HepG2 (cell line): ENCODE measurements around the gene CYP26B1. TPM values are rescaled to one million over a fixed set of nuclear protein-coding genes. Genes with fewer than 3 reads are reported as not detected.
A peak's percentile ranks its signal among the peaks of the same experiment; 100 is the strongest.

Source experiments
- AGO1 ChIP-seq: fragments of 200-400 bp; formaldehyde crosslinking; IDR thresholded peaks from 2 replicates; pipeline ENCODE4 v1.6.1; 2017; ENCODE audit warnings: mild to moderate bottlenecking, low read depth, low read length, moderate library complexity; ENCODE audit not compliant: poor library complexity, severe bottlenecking
- BORCS8-MEF2B ChIP-seq: sonication (generic); formaldehyde crosslinking; IDR thresholded peaks from 2 replicates; pipeline ENCODE4 v1.8.0; 2022; ENCODE audit warnings: mild to moderate bottlenecking, missing genetic modification reagents
- CBX2 ChIP-seq, 2 experiments: fragments of 200-600 bp in 1 of 2; sonication (generic); formaldehyde crosslinking in 1 of 2; IDR thresholded peaks; 2 replicates each; pipeline versions ENCODE4 v1.7.0 to v1.8.1; 2018 to 2022; ENCODE audit warnings: low read depth in 2 of 2, low read length in 1 of 2, mild to moderate bottlenecking in 1 of 2, missing genetic modification reagents in 1 of 2
- ELF1 ChIP-seq: sonication (generic); formaldehyde crosslinking; IDR thresholded peaks from 2 replicates; pipeline ENCODE4 v1.4.0; 2020; ENCODE audit warnings: missing genetic modification reagents
- FOSL2 ChIP-seq: sonication (generic); formaldehyde crosslinking; IDR thresholded peaks from 2 replicates; pipeline ENCODE4 v1.4.0; 2020; ENCODE audit warnings: missing genetic modification reagents
- GABPB1 ChIP-seq: IDR thresholded peaks from 2 replicates; pipeline ENCODE4 v1.6.1; 2016; ENCODE audit warnings: mild to moderate bottlenecking, missing genetic modification reagents, moderate library complexity, missing compliant biosample characterization
- KLF16 ChIP-seq, 2 experiments: sonication (generic) in 1 of 2; formaldehyde crosslinking in 1 of 2; IDR thresholded peaks; 2 replicates each; pipeline versions ENCODE4 v1.6.1 to v1.8.0; 2016 to 2023; ENCODE audit warnings: missing genetic modification reagents in 2 of 2, missing compliant biosample characterization in 1 of 2
- KMT2B ChIP-seq: IDR thresholded peaks from 2 replicates; pipeline ENCODE4 v1.6.1; 2016; ENCODE audit warnings: missing genetic modification reagents, missing compliant biosample characterization
- MAZ ChIP-seq, 2 experiments: sonication (generic) in 1 of 2; formaldehyde crosslinking in 1 of 2; IDR thresholded peaks; 2 replicates each; pipeline versions ENCODE4 v1.5.0 to v1.6.1; 2012 to 2020; ENCODE audit warnings: low read depth in 2 of 2, mild to moderate bottlenecking in 2 of 2, borderline replicate concordance in 1 of 2, improper control_type of control experiment in 1 of 2, low read length in 1 of 2, missing genetic modification reagents in 1 of 2, moderate library complexity in 1 of 2
- NRL ChIP-seq: sonication (generic); formaldehyde crosslinking; IDR thresholded peaks from 2 replicates; pipeline ENCODE4 v1.5.0; 2020; ENCODE audit warnings: missing genetic modification reagents, mild to moderate bottlenecking, moderate library complexity, borderline replicate concordance
- RBM39 ChIP-seq: fragments of 200-400 bp; formaldehyde crosslinking; IDR thresholded peaks from one replicate; pipeline ENCODE4 v1.6.1; 2018; ENCODE audit warnings: antibody characterized with exemption, mild to moderate bottlenecking, low read depth, low read length; ENCODE audit not compliant: poor library complexity, severe bottlenecking
- ZNF274 ChIP-seq: sonication (generic); formaldehyde crosslinking; IDR thresholded peaks from 2 replicates; pipeline ENCODE4 v1.5.1; 2020; ENCODE audit warnings: mild to moderate bottlenecking, missing genetic modification reagents
- ZNF556 ChIP-seq: sonication (generic); formaldehyde crosslinking; IDR thresholded peaks from 2 replicates; pipeline ENCODE4 v1.4.0; 2020; ENCODE audit warnings: mild to moderate bottlenecking, missing genetic modification reagents, borderline replicate concordance
- ZNF605 ChIP-seq: sonication (generic); formaldehyde crosslinking; IDR thresholded peaks from 2 replicates; pipeline ENCODE4 v1.8.0; 2022; ENCODE audit warnings: mild to moderate bottlenecking, missing genetic modification reagents
- ZNF761 ChIP-seq: sonication (generic); formaldehyde crosslinking; conservative IDR thresholded peaks from 2 replicates; pipeline ENCODE4 v1.4.0; 2020; ENCODE audit warnings: mild to moderate bottlenecking, missing genetic modification reagents
- ZNF850 ChIP-seq: sonication (generic); formaldehyde crosslinking; conservative IDR thresholded peaks from 2 replicates; pipeline ENCODE4 v1.9.0; 2021; ENCODE audit warnings: mild to moderate bottlenecking, missing genetic modification reagents
- ZSCAN12 ChIP-seq: sonication (generic); formaldehyde crosslinking; IDR thresholded peaks from 2 replicates; pipeline ENCODE4 v1.9.0; 2021; ENCODE audit warnings: mild to moderate bottlenecking, missing genetic modification reagents
- polyA plus RNA-seq, 8 experiments: library from polyadenylated mRNA; depleted of rRNA in 3 of 8; stranded (reverse) in 7 of 8; unstranded in 1 of 8; fragments of >200 nt; fragmentation: Illumina TruSeq in 4 of 8; extraction: Trizol in 4 of 8; gene quantifications; 2 replicates each; pipeline versions ENCODE4 v1.2.1 to v1.2.3, GENCODE V29; 2011 to 2016; ENCODE audit warnings: low read depth in 4 of 8, missing spikeins in 1 of 8, mixed read lengths in 1 of 8; ENCODE audit not compliant: insufficient read depth in 1 of 8
- total RNA-seq, 5 experiments: library from RNA; depleted of rRNA; stranded (reverse); fragments of >200 nt; fragmentation: Illumina TruSeq; extraction: Trizol; gene quantifications; 2 replicates each; pipeline ENCODE4 v1.2.3, GENCODE V29; 2016; ENCODE audit warnings: low read depth in 1 of 5
- TF ChIP-seq, protein P1 (sequence below): sonication (generic); formaldehyde crosslinking; IDR thresholded peaks from 2 replicates; pipeline ENCODE4 v1.8.0; 2022; ENCODE audit warnings: missing genetic modification reagents, mild to moderate bottlenecking, inconsistent platforms, borderline replicate concordance
- TF ChIP-seq, protein P2 (sequence below): sonication (generic); formaldehyde crosslinking; IDR thresholded peaks from 2 replicates; pipeline ENCODE4 v1.5.1; 2020; ENCODE audit warnings: mild to moderate bottlenecking, missing genetic modification reagents, moderate library complexity
- TF ChIP-seq, protein P3 (sequence below): sonication (generic); formaldehyde crosslinking; IDR thresholded peaks from 2 replicates; pipeline ENCODE4 v1.9.0; 2022; ENCODE audit warnings: low read depth, missing genetic modification reagents
- TF ChIP-seq, protein P4 (sequence below): IDR thresholded peaks from 2 replicates; pipeline ENCODE4 v1.6.1; 2016

CYP26B1 gene
- total and polyA plus RNA-seq, 2 of the 13 experiments (the other 11 are each of a cell fraction or from before 2014, with no cell fraction given) = 0.05 to 0.07 TPM

DNA sequence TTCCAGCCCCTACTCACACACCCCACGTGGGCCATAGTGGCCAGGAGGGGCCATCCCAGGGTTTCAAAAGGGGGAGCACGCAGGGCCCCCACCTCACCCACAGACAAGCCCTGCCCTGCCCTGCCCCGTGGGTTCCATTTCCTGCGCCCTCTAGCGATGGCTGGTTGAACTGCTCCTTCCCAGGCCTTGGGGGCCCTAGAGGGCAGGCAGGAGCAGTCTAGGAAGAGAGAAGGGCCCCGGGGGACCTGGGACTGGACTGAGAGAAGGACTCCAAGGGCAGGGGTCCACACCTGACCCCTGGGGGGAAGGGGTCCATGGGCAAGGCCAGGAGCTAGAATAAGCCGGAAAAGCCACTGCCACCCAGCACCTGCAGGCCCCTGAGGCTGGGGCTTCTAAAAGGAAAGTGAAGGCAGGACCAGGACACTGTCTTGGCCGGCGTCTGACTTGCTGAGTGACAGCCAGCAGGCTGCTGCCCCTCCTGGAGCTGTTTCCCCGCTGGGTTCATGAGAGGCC is 10.1 kb downstream of the CYP26B1 start (continued):
- TF ChIP-seq BORCS8-MEF2B (CRISPR knock-in tag) = 0 out of 2 replicates have a peak, but pooled peaks have one; percentile 20
- no peak for TF ChIP-seq ZSCAN12
- no peak for TF ChIP-seq AGO1
- TF ChIP-seq GABPB1 (CRISPR knock-in tag) = no peak
- TF ChIP-seq, protein P1, sequence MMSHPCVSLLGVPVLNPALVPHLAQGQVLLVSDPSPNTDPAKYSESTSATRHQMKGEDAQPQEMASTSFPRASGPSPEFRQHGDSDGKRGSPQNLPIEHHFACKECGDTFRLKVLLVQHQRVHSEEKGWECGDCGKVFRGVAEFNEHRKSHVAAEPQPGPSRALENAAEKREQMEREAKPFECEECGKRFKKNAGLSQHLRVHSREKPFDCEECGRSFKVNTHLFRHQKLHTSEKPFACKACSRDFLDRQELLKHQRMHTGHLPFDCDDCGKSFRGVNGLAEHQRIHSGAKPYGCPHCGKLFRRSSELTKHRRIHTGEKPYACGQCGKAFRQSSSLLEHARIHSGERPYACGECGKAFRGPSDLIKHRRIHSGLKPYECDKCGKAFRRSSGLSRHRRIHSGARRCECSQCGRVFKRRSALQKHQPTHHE (CRISPR knock-in tag) = no peak
- no peak for TF ChIP-seq CBX2 (IDR thresholded peaks at IDR 0.05; ENCODE audit: low read depth, low read length)
- TF ChIP-seq CBX2 (CRISPR knock-in tag; IDR thresholded peaks at IDR 0.05; ENCODE audit: low read depth) = no peak
- no peak for TF ChIP-seq ZNF605
- 0 out of 2 replicates have a peak, but pooled peaks have one; percentile 17 for TF ChIP-seq ZNF556 (CRISPR knock-in tag)
- peak in 1 of 2 experiments; percentile 29; a peak in 1 of 4 replicates for TF ChIP-seq KLF16 (CRISPR knock-in tag; IDR thresholded peaks at IDR 0.05)
- 0 out of 2 replicates have a peak, but pooled peaks have one; percentile 35 for TF ChIP-seq ZNF761
- TF ChIP-seq ELF1 = peak; percentile 15; the same call in 1 of the 2 replicates
- TF ChIP-seq RBM39 = peak; percentile 84
- TF ChIP-seq, protein P2, sequence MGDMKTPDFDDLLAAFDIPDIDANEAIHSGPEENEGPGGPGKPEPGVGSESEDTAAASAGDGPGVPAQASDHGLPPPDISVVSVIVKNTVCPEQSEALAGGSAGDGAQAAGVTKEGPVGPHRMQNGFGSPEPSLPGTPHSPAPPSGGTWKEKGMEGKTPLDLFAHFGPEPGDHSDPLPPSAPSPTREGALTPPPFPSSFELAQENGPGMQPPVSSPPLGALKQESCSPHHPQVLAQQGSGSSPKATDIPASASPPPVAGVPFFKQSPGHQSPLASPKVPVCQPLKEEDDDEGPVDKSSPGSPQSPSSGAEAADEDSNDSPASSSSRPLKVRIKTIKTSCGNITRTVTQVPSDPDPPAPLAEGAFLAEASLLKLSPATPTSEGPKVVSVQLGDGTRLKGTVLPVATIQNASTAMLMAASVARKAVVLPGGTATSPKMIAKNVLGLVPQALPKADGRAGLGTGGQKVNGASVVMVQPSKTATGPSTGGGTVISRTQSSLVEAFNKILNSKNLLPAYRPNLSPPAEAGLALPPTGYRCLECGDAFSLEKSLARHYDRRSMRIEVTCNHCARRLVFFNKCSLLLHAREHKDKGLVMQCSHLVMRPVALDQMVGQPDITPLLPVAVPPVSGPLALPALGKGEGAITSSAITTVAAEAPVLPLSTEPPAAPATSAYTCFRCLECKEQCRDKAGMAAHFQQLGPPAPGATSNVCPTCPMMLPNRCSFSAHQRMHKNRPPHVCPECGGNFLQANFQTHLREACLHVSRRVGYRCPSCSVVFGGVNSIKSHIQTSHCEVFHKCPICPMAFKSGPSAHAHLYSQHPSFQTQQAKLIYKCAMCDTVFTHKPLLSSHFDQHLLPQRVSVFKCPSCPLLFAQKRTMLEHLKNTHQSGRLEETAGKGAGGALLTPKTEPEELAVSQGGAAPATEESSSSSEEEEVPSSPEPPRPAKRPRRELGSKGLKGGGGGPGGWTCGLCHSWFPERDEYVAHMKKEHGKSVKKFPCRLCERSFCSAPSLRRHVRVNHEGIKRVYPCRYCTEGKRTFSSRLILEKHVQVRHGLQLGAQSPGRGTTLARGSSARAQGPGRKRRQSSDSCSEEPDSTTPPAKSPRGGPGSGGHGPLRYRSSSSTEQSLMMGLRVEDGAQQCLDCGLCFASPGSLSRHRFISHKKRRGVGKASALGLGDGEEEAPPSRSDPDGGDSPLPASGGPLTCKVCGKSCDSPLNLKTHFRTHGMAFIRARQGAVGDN = peak; percentile 31; the same call in 1 of the 2 replicates
- TF ChIP-seq, protein P3, sequence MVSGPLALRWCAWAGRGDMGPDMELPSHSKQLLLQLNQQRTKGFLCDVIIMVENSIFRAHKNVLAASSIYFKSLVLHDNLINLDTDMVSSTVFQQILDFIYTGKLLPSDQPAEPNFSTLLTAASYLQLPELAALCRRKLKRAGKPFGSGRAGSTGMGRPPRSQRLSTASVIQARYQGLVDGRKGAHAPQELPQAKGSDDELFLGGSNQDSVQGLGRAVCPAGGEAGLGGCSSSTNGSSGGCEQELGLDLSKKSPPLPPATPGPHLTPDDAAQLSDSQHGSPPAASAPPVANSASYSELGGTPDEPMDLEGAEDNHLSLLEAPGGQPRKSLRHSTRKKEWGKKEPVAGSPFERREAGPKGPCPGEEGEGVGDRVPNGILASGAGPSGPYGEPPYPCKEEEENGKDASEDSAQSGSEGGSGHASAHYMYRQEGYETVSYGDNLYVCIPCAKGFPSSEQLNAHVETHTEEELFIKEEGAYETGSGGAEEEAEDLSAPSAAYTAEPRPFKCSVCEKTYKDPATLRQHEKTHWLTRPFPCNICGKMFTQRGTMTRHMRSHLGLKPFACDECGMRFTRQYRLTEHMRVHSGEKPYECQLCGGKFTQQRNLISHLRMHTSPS (CRISPR knock-in tag) = no peak
- TF ChIP-seq, protein P4, sequence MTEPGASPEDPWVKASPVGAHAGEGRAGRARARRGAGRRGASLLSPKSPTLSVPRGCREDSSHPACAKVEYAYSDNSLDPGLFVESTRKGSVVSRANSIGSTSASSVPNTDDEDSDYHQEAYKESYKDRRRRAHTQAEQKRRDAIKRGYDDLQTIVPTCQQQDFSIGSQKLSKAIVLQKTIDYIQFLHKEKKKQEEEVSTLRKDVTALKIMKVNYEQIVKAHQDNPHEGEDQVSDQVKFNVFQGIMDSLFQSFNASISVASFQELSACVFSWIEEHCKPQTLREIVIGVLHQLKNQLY (CRISPR knock-in tag) = no peak
- TF ChIP-seq NRL (CRISPR knock-in tag) = peak; percentile 46; the same call in 1 of the 2 replicates
- peak; percentile 81 for TF ChIP-seq ZNF274 (CRISPR knock-in tag)
- no peak for TF ChIP-seq ZNF850 (CRISPR knock-in tag)
- TF ChIP-seq MAZ (IDR thresholded peaks at IDR 0.05; ENCODE audit: borderline replicate concordance, low read depth, low read length) = 0 out of 2 replicates have a peak, but pooled peaks have one; percentile 48
- TF ChIP-seq MAZ (CRISPR knock-in tag; IDR thresholded peaks at IDR 0.05; ENCODE audit: low read depth) = no peak
- TF ChIP-seq KMT2B (CRISPR knock-in tag) = peak; percentile 33; the same call in 1 of the 2 replicates
- TF ChIP-seq FOSL2 = no peak
